Mesenteric fat pad (tissue), 1 donor: ENCODE measurements around the gene MYH15. TPM values are rescaled to one million over a fixed set of nuclear protein-coding genes. Genes with fewer than 3 reads are reported as not detected.

Experiments
- DNase-seq: peaks from one replicate; pipeline ENCODE4 v3.0.0-alpha.2; 2020; ENCODE audit warnings: low spot score
- total RNA-seq: library from RNA; stranded (reverse); fragmentation: NEBNext Ultra II Directional; extraction: Animal tissue kit (Norgen Biotek cat#: 25700); gene quantifications from one replicate; pipeline ENCODE4 v1.2.1, GENCODE V29; 2021
- donor health status: DM: yes; HTN: yes; CAD: no.

Gene MYH15
- total RNA-seq, 1 donor from 2014 or later: 0.29 TPM

DNA sequence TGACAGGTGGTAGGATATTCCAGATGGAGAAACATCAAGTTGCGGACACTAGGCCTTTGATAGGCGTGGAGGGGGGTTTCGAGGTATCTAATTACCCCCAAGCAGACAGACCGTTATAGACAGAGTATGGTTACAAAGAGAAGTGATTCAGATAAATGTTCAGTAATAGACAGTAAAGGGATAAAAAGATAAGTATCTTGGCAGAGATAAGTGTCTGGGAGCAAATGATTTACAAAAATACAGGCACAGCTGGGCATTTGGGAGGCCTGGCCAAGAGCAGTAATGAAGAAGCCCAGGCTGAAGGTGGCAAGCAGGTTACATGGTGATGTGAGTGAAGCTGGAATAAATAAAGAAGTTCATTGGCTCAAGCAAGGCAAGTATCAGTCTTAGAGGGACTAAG, 659 bp upstream of the MYH15 start:
- DNase-seq: no peak

DNA sequence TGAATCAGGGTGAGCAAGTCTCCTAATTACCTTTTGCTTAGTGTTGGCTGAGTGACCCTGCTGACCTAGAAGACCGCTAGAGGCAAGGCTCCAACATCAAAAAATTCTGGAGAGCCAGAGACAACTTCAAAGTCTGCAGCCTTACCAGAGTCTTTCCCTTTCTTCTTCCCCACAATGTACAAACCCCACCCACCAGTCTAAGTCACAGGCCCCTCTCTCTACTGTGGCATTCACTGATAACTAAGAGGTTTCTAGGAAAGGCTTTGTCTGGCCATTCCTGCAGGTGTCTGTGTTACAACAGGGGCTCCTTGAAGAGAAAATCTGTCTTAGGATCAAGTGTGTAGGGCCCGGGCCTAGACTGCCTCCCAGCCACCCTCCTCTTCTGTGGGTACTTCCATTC, 525 bp downstream of the MYH15 start:
- DNase-seq: no peak

DNA sequence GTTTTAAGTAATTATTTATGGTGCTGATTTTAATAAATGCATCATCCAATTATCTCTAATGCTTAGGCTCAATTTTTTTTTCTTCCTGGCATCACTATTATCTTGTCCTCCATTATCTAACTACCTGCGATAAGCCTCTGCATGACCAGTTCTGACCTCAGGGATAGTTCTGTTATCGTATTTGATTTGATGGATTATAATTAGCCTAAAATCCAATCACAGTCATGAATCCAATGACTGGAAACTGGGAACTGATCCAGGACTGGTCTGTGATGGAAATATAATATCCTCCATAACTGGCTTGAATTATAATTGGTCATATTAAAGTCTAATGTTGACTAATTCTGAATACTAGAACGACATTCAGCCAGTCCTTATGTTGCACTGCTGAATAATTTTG, 1.1 kb downstream of the MYH15 start:
- no peak for DNase-seq

- DNase-seq: no peak
Observed at GRCh38 chr3:108507902-108508301, 2.5 kb downstream of the MYH15 start.

- DNase-seq: no peak
Observed at GRCh38 chr3:108505811-108506210, 4.6 kb downstream of the MYH15 start.

DNA sequence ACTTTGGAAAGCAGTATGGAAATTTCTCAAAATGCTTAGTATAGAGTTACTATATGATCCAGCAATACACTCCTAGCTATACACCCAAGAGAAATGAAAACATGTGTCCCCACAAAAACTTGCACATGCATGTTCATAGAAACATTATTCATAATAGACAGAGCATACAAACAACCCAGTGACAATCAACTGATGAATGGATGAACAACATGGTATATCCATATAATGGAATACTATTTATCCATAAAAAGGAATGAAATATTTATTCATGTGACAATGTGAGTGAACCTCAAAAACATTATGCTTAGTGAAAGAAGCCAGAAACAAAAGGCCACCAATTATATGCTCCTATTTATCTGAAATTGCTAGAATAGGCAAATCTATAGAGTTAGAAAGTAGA, 6.7 kb downstream of the MYH15 start:
- no peak for DNase-seq

GRCh38 chr3:108501535-108501934, 8.9 kb downstream of the MYH15 start:
- no peak for DNase-seq

GRCh38 chr3:108500728-108501127, 9.7 kb downstream of the MYH15 start:
- no peak for DNase-seq

DNA sequence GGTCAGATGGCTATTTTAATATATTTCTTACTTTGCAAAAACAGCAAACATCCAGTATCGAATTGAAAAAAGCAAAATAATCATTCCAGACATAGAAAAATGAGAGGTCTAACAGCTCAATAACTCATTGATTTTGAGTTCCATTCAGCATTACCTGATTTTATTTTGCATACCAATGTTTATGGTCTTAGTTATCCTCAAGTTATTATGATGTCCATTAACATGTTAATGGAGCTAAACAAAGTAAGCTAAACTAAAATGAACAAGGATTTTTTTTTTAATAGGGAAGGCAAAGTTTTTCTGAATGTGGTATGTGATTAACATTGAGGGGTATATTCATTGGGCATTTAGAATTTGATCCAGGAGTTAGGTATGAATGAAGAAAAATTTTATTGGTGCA, 13.1 kb downstream of the MYH15 start:
- DNase-seq: no peak

DNA sequence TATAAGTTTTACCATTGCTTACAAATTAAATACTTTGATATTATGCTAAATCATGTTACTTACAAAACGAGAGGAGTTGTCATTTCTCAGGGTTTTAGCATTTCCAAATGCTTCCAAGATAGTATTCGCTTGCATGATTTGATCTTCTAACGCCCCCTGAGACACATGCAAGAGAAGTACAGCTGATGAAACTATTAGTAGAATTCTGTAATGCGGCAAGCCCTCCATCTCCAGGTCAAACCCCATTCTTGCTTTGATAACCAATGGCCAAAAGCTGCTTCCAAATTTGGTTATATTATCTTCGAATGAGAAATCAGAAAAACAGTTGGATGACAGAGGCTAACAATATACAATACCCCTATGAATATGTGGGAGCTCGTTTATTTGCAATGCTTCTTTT, 14.7 kb downstream of the MYH15 start:
- no peak for DNase-seq

DNA sequence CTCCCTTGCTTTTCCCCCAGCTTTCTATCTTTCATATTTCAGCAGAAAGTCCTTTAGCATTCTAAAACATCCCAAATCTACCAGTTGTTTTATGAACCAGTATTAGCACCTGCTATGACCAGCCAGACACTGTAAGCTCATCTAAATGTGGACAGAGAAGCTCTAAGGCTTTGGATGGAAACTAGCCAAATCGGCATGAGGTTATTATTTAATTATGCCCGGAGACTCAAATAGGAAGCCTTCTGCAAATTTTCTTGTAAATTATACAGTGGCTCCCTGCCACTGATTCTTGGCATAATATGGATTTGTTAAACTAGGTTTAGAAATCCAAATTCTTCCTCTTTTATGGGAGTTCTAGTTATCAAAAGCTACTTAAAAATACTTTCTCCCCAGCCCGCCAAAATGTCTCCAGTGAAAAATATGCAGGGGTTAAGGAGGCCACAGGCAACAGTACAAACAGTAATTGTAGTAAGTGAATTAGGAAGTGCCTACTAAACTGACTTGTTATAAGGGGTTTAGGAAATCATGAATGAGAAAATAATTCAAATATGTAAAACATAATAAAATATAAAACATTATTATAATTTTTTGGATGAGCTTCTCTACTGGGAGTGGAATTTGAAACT, 15.4 kb downstream of the MYH15 start:
- DNase-seq: no peak

GRCh38 chr3:108493862-108494261, 16.5 kb downstream of the MYH15 start:
- no peak for DNase-seq

- no peak for DNase-seq
Observed at GRCh38 chr3:108491456-108491855, 18.9 kb downstream of the MYH15 start.

GRCh38 chr3:108489776-108490175, 20.6 kb downstream of the MYH15 start:
- DNase-seq: no peak

DNA sequence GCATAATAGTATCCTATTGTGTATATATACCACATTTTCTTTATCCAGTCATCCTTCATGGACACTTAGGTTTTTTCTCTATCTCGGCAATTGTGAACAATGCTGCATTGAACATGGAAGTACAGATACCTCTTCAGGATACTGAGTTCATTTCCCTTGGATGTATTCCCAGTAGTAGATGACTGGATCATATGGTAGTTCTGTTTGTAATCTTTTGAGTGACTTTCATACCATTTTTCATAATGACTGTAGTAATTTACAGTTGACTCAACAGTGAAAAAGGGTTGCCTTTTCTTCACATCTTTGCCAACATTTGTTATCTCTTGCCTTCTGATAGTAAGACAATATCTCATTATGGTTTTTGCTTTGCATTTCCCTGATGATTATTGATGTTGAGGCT, 21.8 kb downstream of the MYH15 start:
- no peak for DNase-seq

DNA sequence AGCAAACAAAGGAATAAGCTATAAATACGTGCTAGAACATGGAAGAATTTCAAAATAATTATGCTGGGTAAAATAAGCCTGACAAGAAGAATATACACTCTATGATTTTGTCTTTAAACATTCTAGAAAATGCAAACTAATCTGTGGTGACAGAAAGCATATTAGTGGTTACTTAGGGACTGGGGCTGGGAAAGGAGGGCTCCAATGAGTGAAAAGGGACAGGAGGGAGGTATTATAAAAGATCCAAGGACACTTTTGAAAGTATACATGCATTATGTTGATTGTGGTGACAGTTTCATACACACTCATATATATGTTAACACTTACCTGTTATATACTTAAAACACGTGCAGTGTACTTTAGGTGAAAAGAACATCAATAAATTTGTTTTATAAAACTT, 23.0 kb downstream of the MYH15 start:
- DNase-seq: no peak

- DNase-seq: no peak
Observed at GRCh38 chr3:108486941-108487340, 23.5 kb downstream of the MYH15 start.

DNA sequence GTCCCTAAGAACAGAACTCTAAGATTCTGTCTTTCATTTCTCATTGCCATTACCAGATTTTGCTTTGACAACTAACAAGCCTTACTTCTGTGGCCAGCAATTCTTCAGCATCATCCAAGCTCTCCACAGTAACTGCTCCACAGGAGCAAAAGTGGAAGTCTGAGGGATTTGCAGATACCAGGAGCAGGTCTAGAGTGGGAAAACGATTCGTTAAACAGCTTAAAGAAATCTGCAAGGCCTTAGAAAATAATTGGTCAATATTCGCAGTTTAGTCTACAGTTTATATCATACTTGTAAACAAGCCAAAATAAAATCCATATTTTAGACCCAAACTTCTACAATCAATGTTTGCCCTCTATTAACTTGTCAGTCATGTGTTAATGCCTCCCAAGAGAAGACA, 24.1 kb downstream of the MYH15 start:
- no peak for DNase-seq

GRCh38 chr3:108485146-108485545, 25.2 kb downstream of the MYH15 start:
- DNase-seq: no peak

- DNase-seq: no peak
Observed at GRCh38 chr3:108479224-108479623, 31.2 kb downstream of the MYH15 start.

- no peak for DNase-seq
Observed at GRCh38 chr3:108477511-108478147, 32.8 kb downstream of the MYH15 start.

DNA sequence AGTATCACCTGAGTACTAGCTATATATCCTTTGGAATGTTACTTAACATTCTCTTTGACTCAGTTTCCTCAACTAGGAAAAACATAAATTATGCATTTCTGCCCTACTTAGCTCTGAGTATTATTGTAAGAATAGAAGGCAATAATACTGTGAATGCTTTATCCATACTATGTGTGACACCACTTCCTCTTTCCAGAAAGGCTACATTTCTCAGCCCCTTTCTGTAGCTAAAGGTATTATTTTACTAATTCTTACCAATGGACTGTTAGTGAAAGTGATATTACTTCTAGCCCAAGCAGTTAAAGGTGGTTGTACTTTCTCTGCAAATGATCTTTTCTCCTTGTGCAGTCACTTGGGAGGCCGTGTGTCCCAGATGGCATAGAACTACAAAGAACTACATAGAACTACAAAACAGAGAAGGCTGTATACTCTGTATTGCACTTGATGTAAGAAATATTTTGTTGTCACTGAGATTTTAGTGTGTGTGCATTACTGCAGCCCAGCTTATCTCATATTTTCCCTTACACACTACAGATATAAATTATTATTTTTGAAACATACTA, 35.1 kb downstream of the MYH15 start:
- no peak for DNase-seq

- no peak for DNase-seq
Observed at GRCh38 chr3:108474581-108474980, 35.8 kb downstream of the MYH15 start.
